Dermis microvascular lymphatic vessel endothelial cell (primary cell): ENCODE data around the gene AUTS2. TPM values are rescaled to one million over a fixed set of nuclear protein-coding genes. Genes with fewer than 3 reads are reported as not detected.

Experiments
- DNase-seq, 2 donors: peaks; one replicate each; pipeline versions ENCODE4 v3.0.0 to v3.0.0-alpha.2; 2010; ENCODE audit warnings: low read depth in 2 of 2
- total RNA-seq: library from RNA; depleted of rRNA; stranded (reverse); fragments of >200 nt; gene quantifications from 2 replicates; pipeline ENCODE4 v1.2.1, GENCODE V29; 2014

Gene AUTS2
- total RNA-seq, 1 donor from 2014 or later, result 0.51 TPM

DNA sequence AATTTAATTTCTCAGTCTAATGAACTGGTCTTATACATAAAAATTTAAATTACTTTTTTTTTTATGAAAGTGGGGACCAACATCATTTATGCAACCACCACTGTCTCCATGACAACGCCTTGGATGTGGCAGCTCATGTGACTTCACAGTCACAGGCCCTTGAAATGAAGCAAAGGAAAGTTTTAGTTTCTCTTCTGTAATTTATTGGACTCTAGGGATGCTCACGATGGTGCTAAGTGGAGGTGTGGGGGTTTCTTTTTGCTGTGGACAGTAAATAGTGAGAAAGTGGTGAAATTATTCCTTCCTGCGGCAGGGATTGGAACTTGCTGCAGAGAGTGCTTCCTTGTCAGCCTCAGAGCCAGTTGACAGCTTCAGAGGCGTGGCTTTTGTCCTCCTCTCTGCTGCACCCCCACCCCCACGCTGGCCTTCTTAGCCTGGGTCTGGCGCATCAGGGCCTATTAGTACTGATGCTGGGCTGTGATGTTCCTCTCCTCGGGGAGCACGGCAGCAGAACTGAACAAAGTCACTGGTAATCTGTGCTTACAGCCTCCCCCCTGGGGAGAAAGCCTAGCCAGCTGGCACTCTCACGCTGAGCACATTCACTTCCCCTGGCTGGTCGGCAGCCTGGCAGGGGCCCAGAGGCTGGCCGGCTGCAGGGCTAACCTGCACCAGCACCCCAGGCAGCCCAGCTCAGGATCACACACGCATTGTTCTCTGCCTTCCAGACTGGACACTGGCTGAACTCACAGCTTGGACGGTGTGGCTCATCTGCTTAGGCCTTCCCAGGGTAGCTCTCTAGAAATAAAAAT is 1016.2 kb downstream of the AUTS2 start:
- DNase-seq, result no peak

DNA sequence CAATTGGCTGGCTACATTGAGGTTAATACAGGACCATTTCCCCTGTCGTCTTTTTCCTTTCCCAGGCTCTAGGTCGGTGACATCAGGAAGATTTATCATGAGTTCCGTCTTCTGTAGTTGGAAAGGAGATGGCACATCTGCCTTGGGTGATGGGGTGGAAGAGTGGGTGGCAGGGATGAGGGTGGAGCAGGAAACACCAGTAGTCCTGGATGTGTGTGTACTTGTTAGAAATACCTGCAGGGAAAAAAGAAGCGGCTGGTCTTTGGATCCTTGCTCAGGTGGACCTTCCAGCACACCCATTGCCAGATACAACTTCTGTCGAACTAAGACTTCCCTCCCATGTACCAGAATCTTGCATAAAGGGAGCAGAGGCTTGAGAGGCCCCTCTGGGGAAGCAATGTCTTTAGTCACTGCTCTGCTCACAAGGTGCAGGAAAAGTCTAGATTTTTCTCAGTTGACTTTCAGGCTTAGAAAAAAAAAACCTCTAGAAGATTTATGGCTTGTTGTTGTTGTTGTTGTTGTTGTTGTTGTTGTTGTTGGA is 1016.9 kb downstream of the AUTS2 start:
- no peak for DNase-seq

- no peak for DNase-seq
Measured at GRCh38 chr7:70616211-70616610, 1017.9 kb downstream of the AUTS2 start.

GRCh38 chr7:70616821-70617220 is 1018.5 kb downstream of the AUTS2 start:
- DNase-seq, result no peak

DNA sequence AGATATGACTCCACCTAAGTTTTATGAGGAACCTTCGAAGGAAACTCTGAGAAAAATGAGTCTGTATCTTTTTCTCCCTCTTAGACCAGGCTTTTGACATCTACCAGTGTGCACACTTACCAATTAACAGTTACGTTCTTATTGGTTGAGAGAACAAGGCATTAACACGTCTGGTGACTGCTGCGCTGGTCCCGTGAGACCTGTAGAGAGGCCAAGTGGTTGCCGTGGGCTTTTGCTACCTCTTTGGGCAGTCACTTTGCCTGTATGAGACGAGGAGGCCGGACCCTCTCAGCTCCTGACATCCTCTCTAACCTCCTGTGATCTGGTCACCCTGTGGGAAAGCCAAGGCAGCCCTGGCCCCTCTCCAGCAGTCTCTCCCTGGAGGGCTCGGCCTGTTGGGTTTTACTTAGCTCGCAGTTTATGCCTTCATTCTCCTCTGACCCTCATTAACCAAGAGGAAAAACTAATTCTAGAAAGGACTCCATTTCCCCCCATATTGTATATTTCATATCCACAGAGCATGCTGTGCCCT is 1019.8 kb downstream of the AUTS2 start:
- no peak for DNase-seq

- no peak for DNase-seq
Measured at GRCh38 chr7:70619130-70619529, 1020.9 kb downstream of the AUTS2 start.

- DNase-seq, result no peak
Measured at GRCh38 chr7:70619659-70620058, 1021.4 kb downstream of the AUTS2 start.

DNA sequence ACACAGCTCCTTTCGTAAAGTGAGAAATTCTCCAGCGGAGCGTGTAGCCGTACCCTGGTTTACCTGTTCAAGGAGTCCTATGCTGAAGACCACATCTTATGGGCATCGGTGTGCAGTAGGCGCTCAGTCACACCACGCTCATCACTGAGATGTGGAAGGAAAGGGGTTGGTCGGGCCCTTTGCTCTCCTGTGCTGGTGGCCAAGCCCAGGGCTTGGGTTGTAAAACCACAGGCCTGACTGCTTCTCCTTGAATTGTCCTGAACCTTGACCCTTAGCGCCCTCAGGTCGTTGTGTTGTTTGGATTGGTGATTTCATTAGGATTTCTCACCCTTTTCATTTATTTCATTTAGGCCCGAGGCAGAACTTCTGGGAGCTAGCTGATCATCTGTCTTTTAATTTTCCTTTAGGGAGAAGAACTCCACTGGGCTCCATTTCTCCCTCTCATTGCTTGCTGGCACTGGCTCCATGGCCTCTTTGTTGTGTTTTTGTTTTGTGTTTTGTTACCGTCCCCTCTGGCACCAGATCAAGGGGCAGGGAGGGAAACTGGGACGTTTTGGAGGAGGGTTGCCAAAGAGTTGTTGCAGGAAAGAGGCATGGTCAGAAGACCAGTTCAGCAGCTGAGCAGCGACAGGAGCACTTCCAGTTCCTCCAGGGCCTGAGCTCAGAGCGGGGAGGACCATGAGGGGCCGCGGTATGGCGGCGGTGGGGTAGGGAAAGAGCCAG is 1022.2 kb downstream of the AUTS2 start:
- DNase-seq, result no peak

DNA sequence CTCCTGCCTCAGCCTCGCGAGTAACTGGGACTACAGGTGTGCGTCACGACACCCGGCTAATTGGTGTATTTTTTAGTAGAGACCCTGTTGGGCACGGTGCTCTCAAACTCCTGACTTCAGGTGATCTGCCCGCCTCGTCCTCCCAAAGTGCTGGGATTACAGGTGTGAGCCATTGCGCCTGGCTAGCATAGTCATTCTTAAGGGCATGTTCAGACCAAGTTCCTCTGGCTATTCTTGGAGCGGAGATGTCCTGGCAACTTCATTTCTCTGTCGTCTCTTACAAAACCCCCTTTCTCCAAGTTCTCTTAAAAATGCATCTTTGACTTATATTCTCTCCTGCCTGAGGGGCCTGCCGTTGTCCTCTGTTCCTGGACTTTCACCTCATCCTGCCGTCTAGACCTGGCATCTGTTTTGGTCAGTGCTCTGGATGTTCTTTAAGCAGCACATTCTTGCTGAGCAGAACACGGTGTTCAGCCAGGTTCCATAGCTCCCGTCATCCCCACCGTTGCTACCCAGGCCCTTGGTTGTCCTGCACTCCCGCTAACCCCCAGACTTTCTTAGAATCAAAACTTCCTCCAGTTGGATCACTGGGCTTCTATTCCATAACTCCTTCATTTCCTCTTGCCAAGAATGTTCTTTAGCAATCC is 1023.8 kb downstream of the AUTS2 start:
- no peak for DNase-seq

- DNase-seq, result no peak
Measured at GRCh38 chr7:70622936-70623335, 1024.7 kb downstream of the AUTS2 start.

- no peak for DNase-seq
Measured at GRCh38 chr7:70624500-70625103, 1026.3 kb downstream of the AUTS2 start.

DNA sequence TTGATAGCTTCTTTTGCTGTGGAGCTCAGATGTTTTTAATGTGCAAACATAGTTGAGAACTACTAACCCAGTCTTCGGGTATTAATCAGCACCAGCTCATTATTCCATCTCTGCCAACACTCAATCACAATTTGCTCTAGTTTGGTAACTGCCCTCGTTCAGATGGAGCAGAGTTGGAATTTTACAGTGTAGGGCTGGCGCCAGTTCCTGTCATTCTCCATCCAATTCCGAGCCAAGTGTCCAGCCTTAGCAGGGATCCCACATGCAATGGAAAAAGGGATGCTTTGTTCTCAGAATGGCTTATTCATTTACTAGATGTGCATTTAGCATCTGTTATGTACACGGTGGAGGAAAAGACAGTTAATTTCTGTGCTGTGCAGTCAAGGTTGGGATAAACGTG is 1029.2 kb downstream of the AUTS2 start:
- no peak for DNase-seq

- no peak for DNase-seq
Measured at GRCh38 chr7:70630440-70630817, 1032.2 kb downstream of the AUTS2 start.

DNA sequence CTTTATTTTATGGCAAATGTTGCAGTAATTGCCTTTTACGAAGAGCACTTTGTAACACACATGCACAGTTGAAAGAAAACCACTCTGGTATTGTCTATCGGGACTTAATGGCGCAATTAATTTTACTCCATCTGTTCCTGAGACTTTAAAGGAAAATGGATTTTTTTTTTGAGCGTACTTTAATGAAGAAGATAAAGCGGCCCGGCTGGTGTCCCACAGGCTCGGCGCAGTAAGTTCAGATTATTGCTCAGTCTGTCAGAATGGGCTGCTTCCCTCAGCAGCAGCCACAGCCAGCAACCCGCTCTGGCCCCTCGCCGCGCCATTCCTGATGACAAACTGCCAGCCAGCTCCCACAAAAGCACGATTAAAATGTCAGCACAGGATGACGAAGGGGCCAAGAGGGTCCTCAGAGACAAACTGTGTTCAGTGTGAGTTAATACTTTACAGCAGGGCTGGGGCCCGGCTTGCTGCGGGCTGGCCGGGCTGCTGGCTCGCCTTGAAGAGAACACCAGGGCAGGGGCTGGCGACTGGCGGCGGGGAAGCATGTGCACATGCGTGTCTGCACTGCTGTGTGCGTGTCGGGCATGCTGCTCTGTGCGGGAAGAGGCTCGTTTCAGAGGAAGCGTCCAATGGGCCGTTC is 1032.7 kb downstream of the AUTS2 start:
- no peak for DNase-seq

- DNase-seq, result no peak
Measured at GRCh38 chr7:70631718-70632117, 1033.4 kb downstream of the AUTS2 start.

DNA sequence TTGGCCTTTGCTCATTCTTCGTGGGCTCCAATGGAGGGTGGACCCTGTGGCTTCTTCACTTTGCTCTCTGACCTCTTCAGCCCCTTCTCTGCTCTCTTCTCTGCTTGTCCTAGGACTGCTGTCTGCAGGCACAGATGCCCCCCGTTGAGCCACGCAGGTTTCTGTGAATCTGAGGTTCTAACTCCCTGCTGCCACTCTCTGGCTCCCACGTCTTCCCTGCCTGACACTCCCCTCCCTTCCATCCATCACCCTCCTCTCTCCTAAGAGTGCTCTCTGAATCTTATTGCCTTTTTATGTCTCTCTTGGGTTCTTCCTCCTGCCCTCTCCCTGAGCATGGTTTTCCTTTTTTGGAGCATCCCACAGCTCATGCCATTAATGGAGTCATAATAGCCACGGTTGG is 1034.1 kb downstream of the AUTS2 start:
- no peak for DNase-seq

DNA sequence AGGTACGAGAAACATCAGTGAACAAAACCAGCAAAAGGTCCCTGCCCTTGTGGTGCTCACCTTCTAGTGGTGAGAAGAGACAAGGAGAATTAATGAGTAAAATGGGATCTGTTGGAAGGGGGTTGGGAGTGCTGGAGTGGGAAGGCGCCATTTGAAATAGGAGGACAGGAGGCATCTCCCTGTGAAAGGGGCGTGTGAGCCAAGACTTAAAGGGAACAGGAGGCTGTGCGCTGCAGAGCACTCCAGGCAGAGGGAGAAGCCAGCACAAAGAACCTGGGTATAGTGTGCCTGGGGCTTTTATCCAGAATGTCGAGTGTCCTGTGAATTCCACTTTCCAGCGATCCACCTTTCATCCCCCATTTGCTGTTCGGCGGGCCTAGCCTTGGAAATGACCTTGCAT is 1035.8 kb downstream of the AUTS2 start:
- DNase-seq, result no peak

- DNase-seq, result no peak
Measured at GRCh38 chr7:70634610-70635068, 1036.4 kb downstream of the AUTS2 start.

GRCh38 chr7:70635633-70636032 is 1037.4 kb downstream of the AUTS2 start:
- DNase-seq, result no peak

DNA sequence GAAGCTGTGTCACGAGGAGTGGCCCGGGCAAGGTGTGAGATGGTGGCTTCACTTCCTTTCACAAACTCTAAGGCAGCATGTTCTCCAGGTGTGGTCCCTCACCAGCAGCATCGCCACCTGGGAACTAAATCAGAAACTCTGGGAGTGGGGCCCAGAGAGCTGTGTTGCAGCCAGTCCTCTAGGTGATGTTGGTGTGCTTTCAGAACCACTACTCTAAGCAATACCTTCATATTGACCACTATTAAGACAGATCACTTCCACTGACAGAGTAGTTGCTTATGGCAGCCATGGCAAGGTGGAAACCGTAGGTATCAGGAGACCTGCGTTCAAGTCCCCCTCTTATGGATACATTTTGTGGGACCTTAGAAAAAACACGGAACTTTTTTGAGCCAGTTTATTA is 1037.9 kb downstream of the AUTS2 start:
- no peak for DNase-seq

- DNase-seq, result no peak
Measured at GRCh38 chr7:70637726-70638125, 1039.5 kb downstream of the AUTS2 start.
